NCI-H526 treated with DMSO at 0.1 percent for 48 hours (cell line): ENCODE measurements around the gene TMUB1.

Source experiments
- DNase-seq: peaks from one replicate; lab custom pipeline; 2025; lab: John Stamatoyannopoulos, UW

The TMUB1 gene

DNA sequence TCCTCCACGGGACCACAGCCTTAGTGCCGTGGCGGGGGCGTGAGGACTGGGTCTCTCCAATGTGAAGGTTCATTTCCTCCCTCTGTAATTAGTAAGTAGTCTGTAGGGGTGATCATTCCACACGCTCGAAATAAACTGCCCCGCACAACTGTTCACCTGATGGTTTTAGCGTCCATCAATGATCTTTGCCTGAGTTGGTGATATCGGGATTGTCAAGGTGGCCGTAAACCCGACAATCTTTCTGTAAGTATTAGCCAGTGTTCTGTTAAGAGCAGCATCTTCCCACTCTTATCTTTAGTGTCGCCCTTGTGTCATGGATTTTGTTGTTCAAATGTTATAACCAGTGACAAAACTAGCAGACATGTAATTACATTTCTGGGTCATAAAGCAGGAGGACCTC, 20.7 kb upstream of the TMUB1 start:
- DNase-seq: no peak

DNA sequence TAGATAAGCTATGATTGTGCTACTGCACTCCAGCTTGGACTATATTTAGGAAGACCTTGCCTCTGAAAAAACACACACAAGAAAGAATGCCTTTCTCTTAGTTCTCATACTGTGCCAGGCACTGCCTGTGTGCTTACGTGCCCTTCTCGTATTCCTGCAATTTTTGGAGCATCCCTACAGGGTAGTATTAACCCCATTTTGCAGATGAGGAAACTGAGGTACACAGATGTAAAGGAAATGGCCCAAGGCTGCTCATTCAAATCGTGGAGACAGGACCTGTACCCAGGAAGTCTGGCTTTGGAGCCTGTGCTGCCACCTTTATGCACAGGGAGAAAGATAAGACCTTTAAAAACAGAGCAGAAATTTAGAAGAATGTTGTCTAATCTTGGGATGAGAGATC, 19.7 kb upstream of the TMUB1 start:
- no peak for DNase-seq

DNA sequence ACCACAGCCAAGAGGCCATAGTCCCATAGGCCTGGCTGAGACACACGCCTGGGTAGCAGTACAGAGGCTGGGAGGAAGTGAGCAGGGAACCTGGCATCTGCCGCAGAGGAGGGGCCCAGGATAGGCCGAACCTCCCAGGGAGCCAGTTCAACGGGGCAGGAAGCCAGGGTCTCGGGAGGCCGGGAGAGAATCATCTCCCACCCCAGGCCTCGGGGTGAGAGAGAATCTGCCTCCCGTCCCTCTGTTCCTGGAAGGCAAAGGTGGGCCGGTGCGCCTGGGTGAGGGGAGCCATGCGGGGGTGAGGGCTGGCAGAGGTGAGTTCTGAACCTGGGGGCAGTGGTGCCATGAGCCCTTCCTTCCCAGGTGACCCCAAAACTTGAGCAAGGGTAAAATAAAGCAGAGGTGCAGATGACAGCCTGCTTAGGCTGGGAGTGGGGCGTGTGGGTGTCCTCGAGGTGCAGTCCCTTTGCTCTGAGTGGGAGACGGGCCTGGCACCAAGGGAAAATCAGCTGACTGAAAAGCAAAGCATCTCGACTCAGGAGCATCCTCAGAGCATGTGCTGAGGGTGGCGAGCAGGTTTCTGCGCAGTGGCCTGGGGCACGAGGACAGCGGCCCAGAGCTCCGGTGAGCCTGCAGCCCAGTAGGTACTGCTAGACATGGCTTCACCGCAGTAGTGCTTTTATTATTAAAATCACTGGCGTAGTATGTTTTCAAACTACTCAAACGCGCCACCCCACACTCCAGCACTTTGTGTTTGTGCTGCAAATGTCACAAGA, 18.5 kb upstream of the TMUB1 start:
- DNase-seq: no peak

DNA sequence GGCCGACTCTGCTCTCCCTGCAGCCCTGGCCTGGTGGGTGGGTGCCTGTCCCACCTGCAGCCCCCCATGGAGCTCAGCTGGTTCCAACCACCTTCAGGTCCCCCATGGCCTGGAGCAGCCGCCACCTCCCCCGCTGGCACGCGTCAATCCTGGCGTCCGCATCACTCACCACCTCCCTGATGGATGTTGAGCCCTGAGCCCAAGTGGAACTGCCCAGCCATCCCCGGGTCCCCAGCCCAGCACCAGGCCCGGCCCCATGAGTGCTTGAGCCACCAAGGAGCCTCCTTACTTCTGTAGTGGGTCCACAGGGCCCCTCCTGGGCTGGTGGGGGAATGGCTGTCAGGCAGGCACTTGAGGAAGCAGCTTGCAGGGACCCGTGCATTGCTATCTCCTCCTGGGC, 17.6 kb upstream of the TMUB1 start:
- no peak for DNase-seq

DNA sequence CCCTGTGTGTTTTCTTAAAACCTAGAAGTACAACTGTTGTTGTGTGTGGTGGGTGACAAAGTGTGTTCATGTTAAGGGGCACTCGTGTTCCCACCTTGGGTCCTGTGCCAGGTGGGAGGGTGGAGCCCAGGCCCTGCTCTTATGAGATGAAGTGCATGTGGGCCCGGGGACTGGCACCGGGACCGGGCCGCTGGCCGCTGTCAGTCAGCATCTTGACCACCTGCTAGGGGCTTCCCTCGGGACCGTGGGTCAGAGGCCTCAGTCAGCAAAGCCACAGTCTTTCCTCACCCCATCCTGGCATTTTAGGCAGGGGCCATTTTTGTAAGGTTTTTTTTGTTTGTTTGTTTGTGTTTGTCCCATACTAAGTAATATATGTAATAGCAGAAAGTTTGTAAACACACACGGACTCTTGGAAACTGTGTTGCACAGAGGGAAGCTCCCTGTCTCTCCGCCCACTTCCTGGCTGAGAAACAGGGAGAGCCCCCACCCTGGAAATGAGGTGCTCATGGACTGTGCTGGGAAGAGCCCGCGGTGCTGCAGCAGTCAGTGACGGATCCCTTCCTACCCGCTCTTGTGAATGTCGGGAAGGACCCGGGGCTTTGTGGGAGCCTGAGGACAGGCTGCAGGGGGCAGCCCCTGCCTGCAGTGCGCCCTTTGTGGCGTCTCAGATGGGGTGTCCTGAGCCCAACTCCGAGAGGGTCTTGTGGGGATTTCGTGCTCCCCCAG, 16.4 kb upstream of the TMUB1 start:
- no peak for DNase-seq

DNA sequence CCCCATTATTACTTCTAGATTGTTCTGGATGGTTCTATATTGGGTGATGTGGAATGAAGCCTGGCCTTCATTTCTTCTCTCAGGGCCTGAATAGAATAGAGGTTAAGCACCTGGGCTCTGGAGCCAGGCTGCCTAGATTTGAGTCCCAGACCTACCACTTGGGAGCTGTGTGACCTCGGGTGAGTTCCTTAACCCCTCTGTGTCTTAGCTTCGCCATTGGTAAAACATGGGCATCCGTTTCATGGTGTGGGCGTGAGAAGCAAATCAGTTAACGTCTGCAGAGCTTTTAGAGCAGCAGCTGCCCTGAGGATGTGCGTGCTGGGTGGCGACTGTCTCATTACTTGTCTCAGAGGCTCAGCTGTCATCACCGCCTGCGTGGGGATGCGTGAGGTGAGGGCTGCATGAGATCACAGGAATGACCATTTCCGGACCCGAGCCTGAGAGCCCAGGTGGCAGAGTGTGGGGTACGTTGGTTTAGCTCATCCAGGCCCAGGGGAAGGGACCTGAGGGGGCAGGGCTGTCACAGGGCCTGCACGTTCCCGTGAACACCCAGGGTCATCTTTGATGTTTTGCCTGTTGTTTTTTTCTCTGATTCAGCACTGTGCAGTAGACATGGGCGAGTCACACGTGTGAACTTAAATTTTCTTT, 12.7 kb upstream of the TMUB1 start:
- no peak for DNase-seq

DNA sequence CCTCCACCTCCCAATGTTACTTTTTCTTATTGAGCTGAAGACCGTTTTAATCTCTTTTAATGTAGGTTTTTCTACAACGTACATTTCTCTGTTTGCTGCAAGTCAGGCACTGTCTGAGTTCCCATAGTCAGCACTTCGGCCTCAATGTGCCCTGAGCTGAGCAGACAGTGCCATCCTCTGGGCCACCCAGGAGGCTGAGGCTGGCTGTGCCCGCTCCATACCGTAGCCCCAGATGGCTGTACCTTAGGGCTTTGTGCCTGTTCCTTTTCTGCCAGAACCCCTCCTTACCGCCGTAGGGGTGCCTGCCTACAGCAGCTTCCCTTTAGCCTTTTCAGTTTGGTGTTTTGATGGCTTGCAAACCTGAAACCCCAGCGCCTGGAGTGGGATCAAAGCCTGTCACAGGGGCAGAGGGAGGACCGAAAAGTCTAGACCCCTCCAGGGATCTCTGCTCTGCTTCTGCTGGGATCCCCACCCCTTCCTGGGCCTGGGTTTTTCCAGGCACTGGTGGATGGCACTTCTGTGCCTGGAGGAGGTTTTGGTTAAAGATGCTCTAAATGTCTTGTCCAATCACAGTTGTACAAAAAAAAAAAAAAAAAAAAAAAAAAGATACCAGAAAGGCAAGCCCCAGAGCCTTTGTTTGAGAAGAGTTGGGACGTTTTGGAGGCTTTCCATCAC, 12.0 kb upstream of the TMUB1 start:
- DNase-seq: no peak

DNA sequence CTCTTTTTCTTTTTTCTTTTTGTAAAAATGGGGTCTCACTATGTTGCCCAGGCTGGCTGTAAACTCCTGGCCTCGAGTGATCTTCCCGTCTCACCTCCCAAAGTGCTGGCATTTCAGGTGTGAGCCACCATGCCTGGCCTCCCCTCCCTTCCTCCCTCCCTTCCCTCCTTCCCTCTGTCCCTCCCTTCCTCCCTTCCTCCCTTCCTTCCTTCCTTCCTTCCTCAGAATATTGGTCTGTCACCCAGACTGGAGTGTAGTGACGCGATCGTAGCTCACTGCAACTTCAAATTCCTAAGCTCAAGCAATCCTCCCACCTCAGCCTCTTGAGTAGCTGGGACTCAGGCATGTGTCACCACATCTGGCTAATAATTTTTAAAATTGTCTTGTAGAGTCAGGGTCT, 11.4 kb upstream of the TMUB1 start:
- no peak for DNase-seq

DNA sequence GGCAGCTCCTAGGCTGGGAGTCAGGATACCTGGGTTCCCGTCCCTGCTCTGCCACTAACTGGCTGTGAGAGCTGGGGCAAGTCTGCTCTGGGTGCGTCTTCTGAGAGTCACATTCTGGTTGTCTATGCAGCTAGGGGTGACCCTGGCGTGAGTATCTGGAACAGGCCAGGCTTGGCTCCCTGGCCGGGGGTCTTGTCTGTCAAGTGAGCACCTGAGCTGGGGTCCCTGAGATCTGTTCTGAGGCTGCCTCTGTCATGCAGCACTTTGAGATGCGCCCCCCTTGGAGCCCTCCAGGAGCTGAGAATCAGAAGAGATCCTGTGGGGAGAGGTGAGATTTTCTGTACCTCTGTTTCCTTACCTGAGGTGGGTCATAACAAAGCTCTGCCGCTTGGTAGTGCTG, 10.5 kb upstream of the TMUB1 start:
- DNase-seq: no peak

DNA sequence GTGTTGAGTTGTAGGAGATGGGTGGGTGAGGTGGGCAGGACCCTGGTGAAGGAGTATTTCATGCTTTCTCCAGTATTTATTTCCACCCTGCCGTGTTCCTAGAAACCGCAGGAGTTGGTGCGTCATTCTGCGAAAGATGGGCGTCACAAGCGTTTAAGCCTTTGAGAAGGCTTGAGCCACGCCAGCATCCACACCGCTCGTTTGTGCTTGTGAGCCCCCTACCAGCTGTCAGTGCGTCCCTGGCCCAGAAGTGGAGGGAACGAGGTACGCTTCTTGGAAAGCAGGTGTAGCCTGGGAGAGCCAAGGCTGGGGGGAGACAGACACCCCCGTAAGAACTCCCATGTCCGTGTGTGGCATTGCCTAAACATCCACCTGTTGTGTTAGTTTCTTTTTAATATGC, 8.7 kb upstream of the TMUB1 start:
- DNase-seq: no peak

DNA sequence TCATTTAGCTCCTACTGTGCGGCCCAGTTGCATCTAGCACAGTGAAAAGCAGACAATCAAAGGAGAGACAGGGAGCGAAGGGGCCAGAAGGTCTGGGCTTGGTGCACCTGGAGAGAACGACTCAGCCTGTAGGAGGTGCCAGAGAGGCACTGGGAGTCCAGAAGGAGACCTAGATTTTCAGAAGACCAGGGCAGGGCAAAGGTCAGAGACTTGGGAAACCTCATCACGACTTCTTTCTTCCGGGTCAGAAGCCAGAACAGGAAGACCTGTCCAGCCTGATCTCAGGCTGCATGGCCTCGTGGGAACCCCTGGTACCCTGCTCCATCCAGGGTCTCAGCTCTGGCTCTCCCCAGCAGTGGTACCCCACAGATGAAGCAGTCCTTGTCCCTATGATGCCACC, 8.1 kb upstream of the TMUB1 start:
- DNase-seq: no peak

DNA sequence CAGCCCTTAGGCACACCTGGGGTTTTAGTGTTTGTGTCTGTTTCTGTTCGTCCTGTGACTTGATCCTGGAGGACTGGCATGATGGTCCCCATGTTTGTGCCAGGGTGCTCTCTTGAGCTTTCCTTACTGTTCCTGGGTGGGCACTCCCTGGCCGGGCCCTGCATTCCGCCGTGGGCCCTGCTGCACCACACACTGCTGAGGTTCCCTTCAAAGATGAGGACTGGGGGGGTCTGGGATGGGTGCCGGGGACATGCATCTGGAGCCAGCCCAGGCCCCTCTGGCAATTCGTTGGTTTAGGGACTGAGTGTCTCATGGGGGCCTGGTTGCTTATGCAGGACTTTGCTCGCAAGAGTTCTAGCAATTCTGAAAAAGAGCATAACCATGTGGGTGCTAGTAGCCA, 7.7 kb upstream of the TMUB1 start:
- no peak for DNase-seq

DNA sequence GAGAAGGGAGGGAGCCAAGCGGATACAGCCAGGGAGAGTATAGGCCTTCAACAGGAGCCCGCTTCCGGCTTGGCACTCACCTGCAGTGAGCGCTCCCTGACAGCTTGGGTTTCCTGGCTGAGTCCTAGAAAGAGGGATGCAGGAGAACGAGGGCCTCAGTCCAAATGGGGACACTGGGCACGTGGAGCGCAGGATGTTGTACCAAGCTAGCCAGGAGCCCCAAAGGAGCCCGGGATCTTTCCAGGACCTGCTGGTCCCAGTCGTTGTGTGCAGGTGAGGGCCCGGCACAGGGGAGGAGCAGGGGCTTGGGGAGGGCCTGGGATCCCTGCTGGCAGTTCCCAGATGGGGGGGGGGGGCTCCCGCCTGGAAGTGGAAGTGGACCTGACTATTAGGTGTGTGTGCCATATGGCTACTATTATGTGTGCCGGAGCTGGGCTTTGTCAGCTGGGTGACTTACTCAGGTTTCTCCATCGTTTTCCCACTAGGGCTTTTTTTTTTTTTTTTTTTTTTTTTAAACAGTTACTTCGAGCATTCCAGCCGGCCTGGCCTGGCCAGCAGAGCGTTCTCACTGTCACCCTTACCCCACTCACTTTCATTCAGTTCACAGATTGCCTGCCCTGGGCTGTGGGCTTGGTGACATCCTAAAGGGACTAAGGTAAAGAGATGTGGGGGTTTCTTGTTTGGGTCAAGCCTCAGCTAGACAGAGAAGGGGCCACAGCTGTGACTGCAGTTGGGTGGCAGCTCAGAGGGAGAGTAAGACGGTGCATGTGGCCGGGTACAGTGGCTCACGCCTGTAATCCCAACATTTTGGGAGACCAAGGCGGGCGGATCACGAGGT, 6.8 kb upstream of the TMUB1 start:
- DNase-seq: no peak

DNA sequence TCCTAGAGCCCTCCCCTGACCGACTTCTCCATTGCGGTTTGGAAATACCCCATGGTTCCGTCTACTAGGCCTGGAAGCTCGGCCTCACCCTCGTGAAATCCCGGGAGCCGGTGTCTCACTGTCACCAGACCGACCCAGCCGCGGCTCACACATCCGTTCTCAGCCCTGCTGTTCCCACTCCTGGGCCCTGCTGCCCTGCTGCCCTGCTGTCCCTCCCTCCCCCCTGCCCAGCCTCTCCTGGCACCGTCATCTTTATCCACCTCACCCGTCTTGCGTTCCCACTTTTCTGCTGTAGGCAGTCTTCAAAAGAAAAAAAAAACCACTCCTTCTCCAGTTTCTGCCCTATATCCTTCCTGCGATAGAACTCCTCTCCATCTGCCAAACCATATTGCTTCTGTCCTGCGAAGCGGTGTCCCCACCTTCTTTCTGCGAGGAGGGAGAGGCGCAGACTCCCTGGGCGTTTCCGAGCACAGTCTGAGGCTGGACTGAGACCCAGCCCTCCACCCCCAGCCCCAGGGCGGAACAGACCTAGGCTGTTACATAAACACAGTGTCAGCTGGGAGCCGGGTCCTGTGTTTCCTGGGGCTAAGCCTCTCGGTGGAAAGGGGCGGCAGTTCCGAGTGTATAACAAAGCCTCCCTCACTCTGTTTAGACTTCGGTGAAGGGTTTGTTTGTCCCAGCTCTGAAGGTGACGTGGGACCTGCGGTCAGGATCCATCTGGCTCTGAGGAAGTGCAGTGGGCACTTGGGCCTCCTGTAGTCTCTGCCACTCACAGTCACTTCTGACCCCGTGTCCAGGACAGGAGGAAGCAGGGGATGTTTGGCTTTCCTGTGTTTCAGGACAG, 5.8 kb upstream of the TMUB1 start:
- peak; percentile 19 for DNase-seq

DNA sequence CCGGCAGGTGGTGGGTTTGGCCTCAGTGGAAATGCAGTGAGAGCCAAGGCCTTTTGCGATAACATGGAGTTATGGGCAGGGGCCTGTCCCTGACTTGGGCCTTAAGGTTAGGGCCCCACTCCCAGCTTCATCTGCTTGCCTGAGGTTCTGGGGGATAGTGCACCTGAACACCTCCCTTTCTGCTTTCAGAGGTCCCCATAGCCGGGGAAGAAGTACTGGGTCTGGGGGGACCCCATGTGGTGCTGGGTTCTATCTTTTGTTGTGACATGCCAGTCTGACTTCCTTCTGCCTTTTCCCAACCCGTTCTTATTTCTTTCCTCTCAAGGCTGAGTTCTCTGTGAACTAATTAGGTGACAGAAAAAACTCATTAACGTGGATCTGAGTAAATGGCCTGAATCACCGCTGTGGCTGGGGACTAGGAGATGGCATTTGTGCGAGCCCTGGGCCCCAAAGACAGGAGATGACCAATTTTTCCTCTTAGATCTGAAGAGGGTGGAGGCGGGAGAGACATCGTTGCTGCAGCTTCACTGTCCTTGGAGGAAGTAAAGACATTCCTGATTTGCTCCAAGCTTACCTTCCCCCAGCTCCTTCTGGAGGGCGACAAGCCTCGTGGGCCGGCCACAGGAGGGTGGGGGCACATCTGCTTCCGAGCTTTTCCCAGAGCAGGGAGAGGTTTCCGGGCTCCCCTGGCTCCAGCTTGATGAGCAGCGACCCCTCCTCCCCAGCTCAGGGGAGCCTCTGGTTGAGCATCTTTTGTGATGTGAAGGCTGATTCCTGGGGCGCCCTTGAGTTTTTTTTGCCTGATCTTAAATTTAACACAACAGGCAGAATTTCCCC, 4.9 kb upstream of the TMUB1 start:
- no peak for DNase-seq

DNA sequence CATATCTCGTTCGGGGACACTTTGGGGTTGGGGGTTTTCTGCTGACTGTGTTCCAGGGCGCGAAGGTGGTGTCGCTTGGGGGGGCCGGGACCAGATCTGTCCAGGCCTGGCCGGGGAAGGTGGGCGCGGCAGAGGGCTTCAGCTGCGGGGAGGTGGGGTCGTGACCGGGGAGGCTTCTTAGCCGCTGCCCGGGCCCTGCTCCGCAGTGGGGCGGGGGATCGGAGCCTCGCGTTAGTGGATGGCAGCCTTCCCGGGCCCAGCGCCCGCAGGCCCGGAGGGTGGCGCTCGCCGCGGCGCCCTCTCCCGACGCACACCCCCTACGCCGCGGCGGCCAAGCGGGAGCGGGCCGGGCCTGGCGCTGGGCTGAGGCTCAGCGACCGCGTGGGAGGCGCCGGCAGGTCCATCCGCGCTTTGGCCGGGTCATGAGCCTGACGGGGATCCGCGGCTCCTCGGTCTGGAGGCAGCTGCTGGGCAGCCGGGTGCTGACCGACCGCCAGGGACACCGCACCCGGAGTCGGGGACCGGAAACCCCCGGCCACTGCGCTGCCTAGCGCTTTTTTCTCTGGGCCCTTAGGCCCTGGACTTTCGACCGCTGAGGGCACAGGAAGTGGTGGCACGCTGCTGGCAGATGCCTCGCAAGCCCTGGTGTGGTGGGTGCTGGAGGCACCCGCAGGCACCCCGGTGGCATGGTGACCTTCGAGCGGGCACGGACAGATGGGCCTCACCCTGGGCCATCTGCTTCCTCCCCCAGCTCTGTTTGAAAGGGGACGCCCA, 4.1 kb upstream of the TMUB1 start:
- peak; percentile 30 for DNase-seq

DNA sequence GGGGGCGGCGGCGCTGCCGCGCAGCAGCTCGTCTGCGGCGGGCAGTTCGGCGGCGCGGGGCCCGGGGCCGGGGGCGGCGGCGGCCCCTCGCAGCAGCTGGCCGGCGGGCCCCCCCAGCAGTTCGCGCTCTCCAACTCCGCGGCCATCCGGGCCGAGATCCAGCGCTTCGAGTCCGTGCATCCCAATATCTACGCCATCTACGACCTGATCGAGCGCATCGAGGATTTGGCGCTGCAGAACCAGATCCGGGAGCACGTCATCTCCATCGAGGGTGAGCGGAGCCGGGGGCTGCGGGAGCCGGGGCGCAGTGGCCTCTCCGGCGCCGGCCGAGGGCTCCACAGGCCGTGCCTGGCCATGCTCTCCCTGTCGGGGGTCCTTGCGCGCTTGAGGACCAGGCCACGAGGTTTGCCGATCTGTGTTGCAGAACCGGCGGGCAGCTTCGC, 3.5 kb upstream of the TMUB1 start:
- peak; percentile 19 for DNase-seq

DNA sequence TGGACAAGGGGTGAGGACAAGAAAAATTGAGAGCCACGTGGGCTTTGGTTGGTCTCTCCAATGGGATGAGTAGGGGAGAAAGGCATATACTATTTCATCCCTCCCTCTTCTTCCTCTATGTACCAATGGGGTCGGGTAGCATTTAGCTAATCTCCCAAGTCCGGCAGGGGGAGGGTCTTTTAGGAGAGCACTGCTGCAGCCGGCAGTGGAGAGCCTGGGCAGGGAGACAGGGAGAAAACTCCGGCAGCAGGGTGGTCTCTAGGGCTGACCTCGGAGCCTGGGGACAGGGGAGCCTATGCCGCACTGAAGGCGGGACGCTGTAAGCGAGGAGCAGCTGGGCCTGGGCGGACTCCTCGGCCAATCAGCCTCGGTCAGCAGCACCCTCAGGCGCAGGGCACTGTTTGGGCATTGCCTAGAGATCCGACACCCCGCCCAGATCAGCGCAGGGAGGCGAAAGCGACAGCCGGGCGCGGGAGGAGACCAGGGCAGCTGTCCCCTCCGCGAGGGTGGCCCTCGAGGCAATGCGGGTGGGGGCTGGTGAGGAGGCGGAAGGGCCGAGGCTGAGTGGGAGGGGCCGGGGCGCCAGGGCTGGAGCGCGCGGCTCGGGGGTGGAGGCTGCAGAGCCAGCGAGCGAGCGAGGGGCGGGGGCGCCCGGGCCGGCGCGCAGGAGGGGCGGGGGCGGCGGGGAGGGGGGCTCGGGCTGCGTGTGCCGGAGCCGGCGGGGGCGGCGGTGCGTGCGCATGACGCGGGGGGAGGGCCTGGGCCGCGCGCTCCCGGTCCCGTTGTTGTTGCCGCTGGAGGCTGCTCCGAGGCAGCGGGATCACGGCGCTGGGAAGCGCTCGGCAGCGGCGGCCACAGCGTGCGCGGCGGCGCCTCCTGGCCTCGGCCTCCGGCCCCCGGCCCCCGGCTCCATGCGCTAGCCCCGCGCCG, 2.7 kb upstream of the TMUB1 start, which contains the start of gene AGAP3:
AGAP3 (plus strand) TSS at position 785 of the 930 bp plus-strand sequence. CDS start 267 bp downstream, outside the sequence.
- peak; percentile 66 for DNase-seq
